Superior temporal gyrus (tissue), 1 donor: ENCODE results near the gene DLGAP5.

Source experiments
- DNase-seq: peaks from one replicate; pipeline ENCODE4 v3.0.0-alpha.2; 2016; ENCODE audit errors: extremely low spot score

The DLGAP5 gene

GRCh38 chr14:55114720-55115119 is 76.7 kb downstream of the DLGAP5 start:
- DNase-seq = no peak

- no peak for DNase-seq
These were observed 80.2 kb downstream of the DLGAP5 start for GRCh38 chr14:55111122-55111708.

GRCh38 chr14:55109836-55110235 is 81.5 kb downstream of the DLGAP5 start:
- DNase-seq = no peak

GRCh38 chr14:55107766-55108554 is 83.4 kb downstream of the DLGAP5 start:
- DNase-seq = peak; percentile 52

GRCh38 chr14:55105991-55106390 is 85.4 kb downstream of the DLGAP5 start:
- DNase-seq = no peak

- DNase-seq = no peak
These were observed 87.1 kb downstream of the DLGAP5 start for GRCh38 chr14:55103971-55104954.

GRCh38 chr14:55103005-55103640 is 88.3 kb downstream of the DLGAP5 start:
- no peak for DNase-seq

- DNase-seq = peak; percentile 66
These were observed 89.2 kb downstream of the DLGAP5 start for GRCh38 chr14:55102141-55102621.

- no peak for DNase-seq
These were observed 89.7 kb downstream of the DLGAP5 start for GRCh38 chr14:55101698-55102097.

- no peak for DNase-seq
These were observed 91.6 kb downstream of the DLGAP5 start for GRCh38 chr14:55099756-55100155.

GRCh38 chr14:55098561-55098898 is 92.9 kb downstream of the DLGAP5 start:
- no peak for DNase-seq
